Effector memory CD4-positive, alpha-beta T cell (primary cell): ENCODE measurements around the gene ICE2.

Experiments used
- DNase-seq, 3 donors: peaks; one replicate each; pipeline ENCODE4 v3.0.0-alpha.2; 2020
- H3K27ac ChIP-seq: 2 replicates; pipeline ENCODE4 v1.7.0; 2013; ENCODE audit warnings: mild to moderate bottlenecking, low read length, moderate library complexity; ENCODE audit not compliant: insufficient read depth, poor library complexity, severe bottlenecking
- H3K27me3 ChIP-seq: replicated peaks from 2 replicates; pipeline ENCODE4 v1.7.0; 2013; ENCODE audit warnings: mild to moderate bottlenecking, low read length; ENCODE audit not compliant: insufficient read depth, control insufficient read depth, poor library complexity, severe bottlenecking
- H3K36me3 ChIP-seq: 2 replicates; pipeline ENCODE4 v1.7.0; 2013; ENCODE audit warnings: mild to moderate bottlenecking, low read length, moderate library complexity; ENCODE audit not compliant: control insufficient read depth, insufficient read depth
- H3K4me1 ChIP-seq: 2 replicates; pipeline ENCODE4 v1.7.0; 2013; ENCODE audit warnings: low read length, mild to moderate bottlenecking; ENCODE audit not compliant: control insufficient read depth, insufficient read depth, poor library complexity, severe bottlenecking
- H3K4me3 ChIP-seq: 2 replicates; pipeline ENCODE4 v1.7.0; 2013; ENCODE audit warnings: low read length, low read depth, mild to moderate bottlenecking; ENCODE audit not compliant: insufficient read depth, poor library complexity, severe bottlenecking
- H3K9me3 ChIP-seq: 2 replicates; pipeline ENCODE4 v1.7.0; 2013; ENCODE audit warnings: mild to moderate bottlenecking, low read length, moderate library complexity; ENCODE audit not compliant: control insufficient read depth

ICE2 gene

GRCh38 chr15:60381148-60381788, 97.7 kb downstream of the ICE2 start:
- no peaks in the 10 kb centered on the region for H3K4me1 ChIP-seq

GRCh38 chr15:60379525-60380274, 99.2 kb downstream of the ICE2 start:
- peaks cover 41% of the 10 kb centered on the region for H3K36me3 ChIP-seq
- DNase-seq, result no peak
- no peak overlapping the region for H3K27ac ChIP-seq
- H3K9me3 ChIP-seq, result no peaks in the 10 kb centered on the region
- no peak overlapping the region for H3K4me3 ChIP-seq
- no peaks in the 10 kb centered on the region for H3K27me3 ChIP-seq
- no peaks in the 10 kb centered on the region for H3K4me1 ChIP-seq

More at GRCh38 chr15:60381148-60381788, 97.7 kb downstream of the ICE2 start:
- Histone ChIP-seq H3K9me3 (no peaks in the 10 kb centered on the region), H3K36me3 (peaks cover 32% of the 10 kb centered on the region), H3K4me3 (no peak overlapping the region), H3K27ac (no peak overlapping the region), H3K27me3 (no peaks in the 10 kb centered on the region)
- no peak for DNase-seq

- no peaks in the 10 kb centered on the region for H3K9me3 ChIP-seq
- DNase-seq, result no peak
- no peak overlapping the region for H3K4me3 ChIP-seq
- no peaks in the 10 kb centered on the region for H3K4me1 ChIP-seq
- no peak overlapping the region for H3K27ac ChIP-seq
- no peaks in the 10 kb centered on the region for H3K27me3 ChIP-seq
- H3K36me3 ChIP-seq, result peaks cover 41% of the 10 kb centered on the region
Measured at GRCh38 chr15:60379185-60379524, 99.8 kb downstream of the ICE2 start.

GRCh38 chr15:60376677-60377095, 102.3 kb downstream of the ICE2 start:
- Histone ChIP-seq H3K36me3 (peaks cover 37% of the 10 kb centered on the region), H3K9me3 (no peaks in the 10 kb centered on the region), H3K27ac (no peak overlapping the region), H3K4me1 (no peaks in the 10 kb centered on the region), H3K27me3 (no peaks in the 10 kb centered on the region), H3K4me3 (no peak overlapping the region)
- DNase-seq, result no peak

- Histone ChIP-seq H3K4me3 (no peak overlapping the region), H3K27me3 (no peaks in the 10 kb centered on the region), H3K9me3 (no peaks in the 10 kb centered on the region), H3K4me1 (peaks cover 4% of the 10 kb centered on the region), H3K36me3 (peaks cover 30% of the 10 kb centered on the region), H3K27ac (no peak overlapping the region)
- no peak for DNase-seq
Measured at GRCh38 chr15:60375306-60375705, 103.6 kb downstream of the ICE2 start.

- no peak for DNase-seq
- Histone ChIP-seq H3K27me3 (no peaks in the 10 kb centered on the region), H3K4me3 (no peak overlapping the region), H3K36me3 (peaks cover 30% of the 10 kb centered on the region), H3K4me1 (peaks cover 4% of the 10 kb centered on the region), H3K27ac (no peak overlapping the region), H3K9me3 (no peaks in the 10 kb centered on the region)
Measured at GRCh38 chr15:60374628-60375081, 104.3 kb downstream of the ICE2 start.

GRCh38 chr15:60374209-60374608, 104.7 kb downstream of the ICE2 start:
- no peak for DNase-seq
- Histone ChIP-seq H3K9me3 (no peaks in the 10 kb centered on the region), H3K27me3 (no peaks in the 10 kb centered on the region), H3K27ac (no peak overlapping the region), H3K36me3 (peaks cover 30% of the 10 kb centered on the region), H3K4me1 (peaks cover 4% of the 10 kb centered on the region), H3K4me3 (no peak overlapping the region)

- H3K27me3 ChIP-seq, result no peaks in the 10 kb centered on the region
- no peaks in the 10 kb centered on the region for H3K9me3 ChIP-seq
- no peak overlapping the region for H3K27ac ChIP-seq
- H3K36me3 ChIP-seq, result peaks cover 30% of the 10 kb centered on the region
- no peak overlapping the region for H3K4me3 ChIP-seq
- no peak for DNase-seq
- peaks cover 4% of the 10 kb centered on the region for H3K4me1 ChIP-seq
Measured at GRCh38 chr15:60373745-60374144, 105.2 kb downstream of the ICE2 start.

- peaks cover 30% of the 10 kb centered on the region for H3K36me3 ChIP-seq
- no peak for DNase-seq
- peaks cover 4% of the 10 kb centered on the region for H3K4me1 ChIP-seq
- no peak overlapping the region for H3K27ac ChIP-seq
- no peak overlapping the region for H3K4me3 ChIP-seq
- no peaks in the 10 kb centered on the region for H3K9me3 ChIP-seq
- no peaks in the 10 kb centered on the region for H3K27me3 ChIP-seq
Measured at GRCh38 chr15:60373327-60373726, 105.6 kb downstream of the ICE2 start.

GRCh38 chr15:60372756-60373155, 106.2 kb downstream of the ICE2 start:
- Histone ChIP-seq H3K9me3 (no peaks in the 10 kb centered on the region), H3K4me1 (peaks cover 4% of the 10 kb centered on the region), H3K4me3 (no peak overlapping the region), H3K36me3 (peaks cover 30% of the 10 kb centered on the region), H3K27ac (no peak overlapping the region), H3K27me3 (no peaks in the 10 kb centered on the region)
- no peak for DNase-seq
